ENCODE measurements around the gene TOPAZ1. TPM values are rescaled to one million over a fixed set of nuclear protein-coding genes. Genes with fewer than 3 reads are reported as not detected.

TOPAZ1 gene
- total RNA-seq (2014; rRNA removed) = not detected in 2 replicates
- not detected for polyA plus RNA-seq (2012)

- no peak for DNase-seq (ENCODE audit: low read depth)
These were observed at the start of gene TOPAZ1 for GRCh38 chr3:44241706-44242105. TOPAZ1 (plus strand) TSS chr3:44241886; CDS start chr3:44242054, 168 bp downstream.

DNA sequence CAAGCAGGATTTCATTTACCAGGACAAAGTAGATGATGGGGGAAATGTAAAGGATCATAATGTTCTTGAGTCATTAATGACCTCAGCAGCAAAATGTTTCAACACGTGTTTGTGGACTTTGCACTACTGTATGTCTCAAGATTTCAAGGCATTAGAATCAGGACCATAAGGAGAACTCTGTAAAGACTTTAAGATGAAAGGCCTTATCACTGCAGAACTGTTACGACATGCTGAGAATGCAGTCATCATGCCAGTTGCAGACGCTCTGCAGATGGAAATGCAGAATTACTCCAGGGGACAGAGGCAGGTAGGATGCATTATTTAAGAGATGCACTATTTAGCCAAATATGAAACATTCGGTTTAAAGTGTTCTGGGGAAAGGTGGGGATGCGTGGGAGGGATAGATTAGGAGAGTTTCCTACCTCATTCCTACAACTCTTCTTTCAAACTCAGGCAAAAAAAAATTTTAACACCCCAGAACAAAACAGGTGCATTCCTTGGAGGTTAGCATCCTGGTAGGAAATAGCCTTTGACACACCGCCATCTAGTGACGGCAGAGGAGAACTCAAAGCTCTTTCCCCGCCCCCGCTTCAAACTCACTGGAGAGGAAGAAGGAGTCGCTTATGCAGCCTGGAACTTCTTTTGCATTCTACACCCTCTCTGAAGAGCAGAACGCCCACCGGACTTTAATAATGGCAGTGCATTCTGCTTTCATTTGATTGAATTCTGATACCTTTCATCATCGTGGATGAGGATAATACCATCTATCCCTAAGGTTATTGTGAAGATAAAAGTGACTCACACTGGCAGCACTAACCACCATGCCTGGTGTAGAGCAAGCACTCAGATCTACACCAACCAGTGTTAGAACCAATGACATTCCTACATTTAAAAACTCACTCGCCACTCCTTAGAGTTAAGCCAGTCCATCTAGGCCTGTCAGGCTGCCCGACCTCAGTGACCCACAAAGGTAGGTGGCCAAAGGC, 43.1 kb upstream of the TOPAZ1 start:
- DNase-seq (ENCODE audit: low read depth) = peak; percentile 61

GRCh38 chr3:44206261-44206660, 35.4 kb upstream of the TOPAZ1 start:
- no peak for DNase-seq (ENCODE audit: low read depth)

DNA sequence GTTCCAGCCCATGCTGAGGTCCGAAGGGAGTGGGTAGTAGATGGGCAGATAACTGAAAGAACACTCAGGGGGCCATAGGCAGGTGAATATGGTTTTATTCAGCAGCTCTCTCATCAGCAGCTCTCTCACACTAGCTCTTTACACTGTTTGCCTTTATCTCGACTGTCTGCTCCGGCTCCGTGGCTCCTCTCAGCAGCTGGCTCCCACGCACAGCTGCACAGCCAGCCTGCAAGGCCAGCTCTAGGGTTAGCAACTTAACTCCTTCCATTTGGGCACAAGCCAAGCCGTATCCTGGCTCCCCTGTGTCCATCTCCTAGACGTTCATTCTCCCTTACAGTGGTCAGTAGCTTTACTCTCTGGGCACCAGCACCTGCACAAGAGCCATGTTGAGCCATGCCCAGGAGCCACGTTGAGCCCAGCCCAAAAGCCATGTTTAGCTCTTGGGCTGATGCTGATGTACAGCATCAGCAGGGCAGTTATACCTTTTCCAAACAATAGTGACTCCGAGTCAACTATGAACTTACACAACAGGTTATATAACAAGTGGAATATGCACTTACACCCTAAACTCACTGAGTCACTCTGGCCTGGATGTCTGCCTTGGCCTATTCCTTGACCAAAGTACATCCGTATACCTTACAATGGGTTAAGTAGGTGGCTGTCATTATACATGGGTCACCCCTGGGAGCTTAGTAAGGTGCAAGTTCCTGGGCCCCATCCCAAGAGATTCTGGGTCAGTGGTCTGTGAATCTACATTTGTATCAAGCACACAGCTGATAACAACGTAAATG, 34.6 kb upstream of the TOPAZ1 start:
- no peak for DNase-seq (ENCODE audit: low read depth)

GRCh38 chr3:44208086-44208485, 33.6 kb upstream of the TOPAZ1 start:
- peak; percentile 6 for DNase-seq (ENCODE audit: low read depth)

DNA sequence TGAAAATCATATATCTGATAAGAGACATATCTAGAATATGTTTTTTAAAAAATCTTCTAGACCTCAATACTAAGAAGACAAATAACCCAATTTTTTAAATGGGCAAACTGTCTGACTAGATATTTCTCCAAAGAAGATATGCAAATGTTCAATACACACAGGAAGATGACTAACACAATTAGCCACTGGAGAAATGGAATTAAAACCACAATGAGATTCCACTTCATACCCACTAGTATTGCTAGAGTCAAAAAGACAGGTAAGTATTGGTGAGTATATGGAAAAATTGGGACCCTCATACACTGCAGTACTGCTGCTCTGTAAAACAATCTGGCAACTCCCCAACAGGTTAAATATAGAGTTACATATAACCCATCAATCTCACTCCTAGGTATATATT, 33.1 kb upstream of the TOPAZ1 start:
- DNase-seq (ENCODE audit: low read depth) = no peak

DNA sequence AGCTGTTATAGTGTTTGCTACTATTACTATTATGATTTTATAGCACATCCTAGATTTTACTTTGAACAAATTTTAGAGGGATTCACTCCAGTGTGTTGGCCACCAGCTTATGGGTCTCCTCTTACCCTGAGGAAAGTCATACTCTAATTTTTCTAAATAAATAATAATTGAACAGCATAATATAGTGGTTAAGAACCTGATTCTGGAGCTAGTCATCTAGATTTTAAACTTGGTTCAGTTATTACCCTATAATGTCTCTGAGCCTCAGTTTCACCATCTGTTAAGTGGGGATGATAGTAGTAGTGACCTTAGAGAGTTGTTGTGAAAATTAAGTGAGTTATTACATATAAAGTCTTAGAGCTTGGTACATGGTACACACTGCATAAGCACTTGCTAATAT, 30.7 kb upstream of the TOPAZ1 start:
- no peak for DNase-seq (ENCODE audit: low read depth)

DNA sequence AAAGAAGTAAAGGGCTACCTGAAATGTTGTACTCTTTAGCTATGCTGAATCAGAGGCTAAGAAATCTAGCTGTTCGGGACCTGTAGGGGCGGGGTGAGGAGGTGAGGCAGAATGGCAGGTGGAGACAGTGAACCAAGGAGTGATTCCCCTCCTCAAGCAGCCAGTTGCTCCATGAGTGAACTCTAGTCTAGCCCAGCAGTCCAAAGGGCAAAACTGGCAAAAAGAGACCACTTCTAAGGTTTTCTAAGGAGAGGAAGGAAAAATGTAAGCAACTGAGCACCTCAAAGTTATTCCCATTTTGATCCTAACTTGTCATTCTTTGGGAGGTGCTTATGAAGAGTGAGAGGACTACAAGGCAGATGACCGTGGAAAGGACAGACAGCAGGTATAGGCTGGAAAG, 19.3 kb upstream of the TOPAZ1 start:
- no peak for DNase-seq (ENCODE audit: low read depth)

GRCh38 chr3:44223299-44223698, 18.4 kb upstream of the TOPAZ1 start:
- peak; percentile 34 for DNase-seq (ENCODE audit: low read depth)

- DNase-seq (ENCODE audit: low read depth) = no peak
These were observed 17.6 kb upstream of the TOPAZ1 start for GRCh38 chr3:44224131-44224530.

- DNase-seq (ENCODE audit: low read depth) = no peak
These were observed 15.1 kb upstream of the TOPAZ1 start for GRCh38 chr3:44226573-44226972.

- no peak for DNase-seq (ENCODE audit: low read depth)
These were observed 14.1 kb upstream of the TOPAZ1 start for GRCh38 chr3:44227632-44228031.

- no peak for DNase-seq (ENCODE audit: low read depth)
These were observed 12.8 kb upstream of the TOPAZ1 start for GRCh38 chr3:44228900-44229299.

GRCh38 chr3:44232407-44232806, 9.3 kb upstream of the TOPAZ1 start:
- no peak for DNase-seq (ENCODE audit: low read depth)

GRCh38 chr3:44234648-44235268, 6.9 kb upstream of the TOPAZ1 start:
- no peak for DNase-seq (ENCODE audit: low read depth)

DNA sequence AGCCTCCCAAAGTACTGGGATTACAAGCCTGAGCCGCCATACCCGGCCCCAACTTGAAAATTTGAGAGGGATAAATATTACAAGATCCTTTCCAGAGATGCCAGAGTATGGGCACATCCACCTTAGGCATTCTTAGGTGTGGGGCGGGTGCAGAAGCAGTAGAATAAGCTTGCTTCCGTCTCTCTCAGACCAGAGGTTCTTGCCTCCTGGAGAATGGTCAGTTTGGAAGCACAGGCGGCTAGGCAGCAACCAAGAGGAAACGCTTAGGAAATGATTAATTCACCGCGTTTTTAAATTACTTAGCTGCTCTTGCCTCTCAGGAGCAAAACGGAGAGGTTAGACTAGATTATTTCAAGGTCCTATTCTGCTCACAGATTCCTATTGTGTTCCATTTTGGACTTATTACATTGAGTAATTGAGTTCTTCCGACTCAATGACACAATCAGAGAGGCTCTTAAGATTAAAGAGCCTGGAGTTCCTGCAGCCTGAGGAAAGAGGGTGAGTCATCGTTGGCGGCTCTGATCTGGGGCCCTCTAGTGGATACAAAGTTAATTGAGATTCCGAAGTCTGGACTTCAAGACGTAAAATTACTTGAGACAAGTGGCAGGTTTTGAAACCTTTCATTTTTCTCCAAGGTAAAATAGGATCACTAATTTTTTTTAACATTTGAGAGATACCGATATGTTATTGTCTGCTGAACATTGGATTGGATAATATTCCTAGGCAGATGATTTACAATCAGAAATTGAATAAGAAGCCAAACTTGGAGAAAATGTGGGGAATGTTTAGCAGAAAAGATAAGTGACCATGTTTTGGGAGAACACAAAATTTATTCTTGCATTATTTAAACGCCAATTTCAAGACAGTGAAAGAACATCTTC, 5.8 kb upstream of the TOPAZ1 start:
- DNase-seq (ENCODE audit: low read depth) = peak; percentile 79

DNA sequence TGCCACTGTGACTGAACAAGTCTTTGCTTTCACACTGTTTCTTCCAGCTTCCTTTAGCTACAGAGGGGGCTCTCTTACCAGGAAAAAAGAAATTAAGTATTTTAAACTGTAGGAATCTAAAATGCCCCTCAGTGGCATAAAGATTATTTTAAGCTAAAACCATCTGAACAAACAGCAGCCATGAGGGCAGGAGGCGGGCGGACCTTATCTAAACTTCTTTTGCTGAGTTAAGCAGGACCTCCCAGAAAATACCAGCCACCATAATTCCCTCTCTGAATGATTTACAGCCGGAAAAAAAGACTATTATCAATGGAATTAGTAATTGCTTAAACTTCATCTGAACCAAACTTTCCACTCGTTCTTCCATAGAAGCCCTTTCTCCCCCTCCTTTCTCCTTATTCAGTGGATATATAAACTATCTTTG, 5.2 kb upstream of the TOPAZ1 start:
- DNase-seq (ENCODE audit: low read depth) = no peak

DNA sequence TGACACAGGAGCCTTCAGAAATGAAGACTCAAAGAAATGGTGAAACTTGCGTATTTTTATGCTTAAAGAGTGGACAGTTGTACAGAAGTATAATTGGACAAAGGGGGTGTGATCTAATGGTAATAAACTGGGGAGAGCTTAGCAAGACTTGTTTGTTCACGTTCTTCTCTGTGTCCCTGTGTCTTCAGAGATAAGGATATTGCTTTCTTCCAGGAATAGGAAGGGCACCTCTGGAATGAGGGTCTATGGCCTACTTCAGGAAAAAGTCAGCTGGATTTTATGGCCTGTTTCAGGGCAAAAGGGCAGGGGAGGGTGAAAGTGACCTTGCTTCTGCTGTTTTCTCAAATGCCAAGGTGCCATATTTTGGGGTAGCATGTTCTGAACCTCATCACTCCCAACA, 4.5 kb upstream of the TOPAZ1 start:
- DNase-seq (ENCODE audit: low read depth) = no peak

DNA sequence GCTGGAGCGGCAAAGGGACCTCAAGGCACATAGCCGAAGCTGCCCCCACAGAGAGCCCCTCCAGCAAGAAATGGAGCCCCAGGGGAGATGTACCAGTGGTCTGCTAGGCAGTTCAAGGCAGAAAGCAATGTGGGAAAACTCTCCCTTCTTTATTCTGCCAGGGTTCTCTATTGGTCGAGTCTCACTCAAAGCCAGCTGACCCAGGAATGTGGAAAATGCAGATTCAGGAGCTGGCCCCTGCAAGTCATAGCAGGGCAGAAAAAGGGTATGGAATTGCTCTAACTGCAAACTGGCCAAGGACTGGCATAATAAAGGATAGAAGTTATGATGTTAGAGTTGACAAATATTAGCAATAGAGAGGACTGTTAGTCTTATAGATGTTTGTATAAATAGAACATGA, 4.0 kb upstream of the TOPAZ1 start:
- no peak for DNase-seq (ENCODE audit: low read depth)

DNA sequence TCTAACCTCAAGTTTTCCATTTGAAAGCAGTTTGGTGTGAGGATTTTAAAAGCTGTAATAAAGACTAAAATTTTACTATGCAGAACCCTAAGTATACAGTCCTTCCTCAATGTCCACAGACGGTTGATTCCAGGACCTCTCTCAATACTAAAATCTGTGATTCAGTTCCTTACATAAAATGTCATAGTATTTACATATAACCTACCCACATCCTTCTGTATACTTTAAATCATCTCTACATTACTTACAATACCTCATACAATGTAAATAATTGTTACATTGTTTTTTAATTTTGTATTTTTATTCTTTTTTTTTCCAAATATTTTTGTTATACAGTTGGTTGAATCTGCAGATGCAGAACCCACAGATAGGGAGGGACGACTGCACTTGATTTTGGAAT, 2.8 kb upstream of the TOPAZ1 start:
- DNase-seq (ENCODE audit: low read depth) = no peak

- no peak for DNase-seq (ENCODE audit: low read depth)
These were observed 1.6 kb upstream of the TOPAZ1 start for GRCh38 chr3:44240061-44240460.

All from LHCN-M2 (cell line).